Chondrocyte (in vitro differentiated cells): ENCODE measurements around the gene HLA-F. TPM values are rescaled to one million over a fixed set of nuclear protein-coding genes. Genes with fewer than 3 reads are reported as not detected.

Experiments used
- DNase-seq: peaks from one replicate; pipeline ENCODE4 v3.0.0; 2021; ENCODE audit warnings: mixed read lengths, low spot score
- H3K27ac Mint-ChIP-seq: one replicate; pipeline ENCODE4 v1.8.0; 2021; ENCODE audit warnings: mild to moderate bottlenecking, moderate library complexity, mixed read lengths; ENCODE audit not compliant: unreplicated experiment
- H3K27me3 Mint-ChIP-seq: 2 replicates; pipeline ENCODE4 v1.8.0; 2021; ENCODE audit warnings: low read depth, mixed read lengths
- H3K36me3 Mint-ChIP-seq: 2 replicates; pipeline ENCODE4 v1.8.0; 2021; ENCODE audit warnings: low read depth, mixed read lengths
- H3K4me1 Mint-ChIP-seq: 2 replicates; pipeline ENCODE4 v1.8.0; 2021; ENCODE audit warnings: low read depth, mild to moderate bottlenecking, mixed read lengths
- H3K4me3 Mint-ChIP-seq: one replicate; pipeline ENCODE4 v1.8.0; 2021; ENCODE audit warnings: mild to moderate bottlenecking, moderate library complexity, mixed read lengths; ENCODE audit not compliant: unreplicated experiment
- H3K9me3 Mint-ChIP-seq: 2 replicates; pipeline ENCODE4 v1.8.0; 2021; ENCODE audit warnings: low read depth, mixed read lengths
- total RNA-seq: library from RNA; stranded (reverse); gene quantifications from 3 replicates; pipeline ENCODE4 v1.2.1, GENCODE V29; 2021
- TF ChIP-seq, protein P1 (sequence below): fragments of 200-600 bp; sonication (generic); IDR thresholded peaks from 2 replicates; pipeline ENCODE4 v1.5.0; 2021; ENCODE audit warnings: antibody characterized with exemption, mild to moderate bottlenecking, moderate library complexity

HLA-F gene
- total RNA-seq, 1 donor from 2014 or later: 6.6 TPM

DNA sequence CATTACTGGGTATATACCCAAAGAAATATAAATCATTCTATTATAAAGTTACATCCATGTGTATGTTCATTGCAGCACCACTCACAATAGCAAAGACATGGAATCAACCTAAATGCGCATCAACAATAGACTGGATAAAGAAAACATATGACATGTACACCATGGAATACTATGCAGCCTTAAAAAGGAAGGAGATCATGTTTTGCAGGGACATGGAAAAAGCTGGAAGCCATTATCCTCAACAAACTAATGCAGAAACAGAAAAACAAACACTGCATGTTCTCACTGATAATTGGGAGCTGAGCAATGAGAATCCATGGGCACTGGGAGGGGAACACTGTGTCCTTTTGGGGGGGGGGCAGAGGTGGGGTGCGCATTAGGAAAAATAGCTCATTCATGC, 53.5 kb downstream of the HLA-F start:
- Mint-ChIP-seq H3K9me3 (peaks cover 9% of the 10 kb centered on the region), H3K27ac (no peak overlapping the region), H3K27me3 (peaks cover 49% of the 10 kb centered on the region), H3K4me3 (no peak overlapping the region), H3K36me3 (peaks cover 2% of the 10 kb centered on the region), H3K4me1 (no peaks in the 10 kb centered on the region)
- TF ChIP-seq, protein P1, sequence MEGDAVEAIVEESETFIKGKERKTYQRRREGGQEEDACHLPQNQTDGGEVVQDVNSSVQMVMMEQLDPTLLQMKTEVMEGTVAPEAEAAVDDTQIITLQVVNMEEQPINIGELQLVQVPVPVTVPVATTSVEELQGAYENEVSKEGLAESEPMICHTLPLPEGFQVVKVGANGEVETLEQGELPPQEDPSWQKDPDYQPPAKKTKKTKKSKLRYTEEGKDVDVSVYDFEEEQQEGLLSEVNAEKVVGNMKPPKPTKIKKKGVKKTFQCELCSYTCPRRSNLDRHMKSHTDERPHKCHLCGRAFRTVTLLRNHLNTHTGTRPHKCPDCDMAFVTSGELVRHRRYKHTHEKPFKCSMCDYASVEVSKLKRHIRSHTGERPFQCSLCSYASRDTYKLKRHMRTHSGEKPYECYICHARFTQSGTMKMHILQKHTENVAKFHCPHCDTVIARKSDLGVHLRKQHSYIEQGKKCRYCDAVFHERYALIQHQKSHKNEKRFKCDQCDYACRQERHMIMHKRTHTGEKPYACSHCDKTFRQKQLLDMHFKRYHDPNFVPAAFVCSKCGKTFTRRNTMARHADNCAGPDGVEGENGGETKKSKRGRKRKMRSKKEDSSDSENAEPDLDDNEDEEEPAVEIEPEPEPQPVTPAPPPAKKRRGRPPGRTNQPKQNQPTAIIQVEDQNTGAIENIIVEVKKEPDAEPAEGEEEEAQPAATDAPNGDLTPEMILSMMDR: no peak
- DNase-seq: no peak

Other genes starting within 250 kb of the HLA-F start
- not detected in 3 replicates for gene MAS1L, start 235.5 kb upstream of the HLA-F start, total RNA-seq
- gene UBD, start 163.7 kb upstream of the HLA-F start, total RNA-seq: not detected in 3 replicates
- not detected in 3 replicates for gene OR2H2, start 138.3 kb upstream of the HLA-F start, total RNA-seq
- 46.6 to 62.4 TPM (median 50.7 TPM) in 3 replicates for gene GABBR1, start 90.3 kb upstream of the HLA-F start, total RNA-seq
- 0.82 TPM in 1 of 3 replicates, not detected in the others for gene MOG, start 66.3 kb upstream of the HLA-F start, total RNA-seq
- gene ZFP57, start 42.3 kb upstream of the HLA-F start, total RNA-seq: not detected in 3 replicates
- 0.30 to 0.46 TPM in 2 of 3 replicates, not detected in the other for gene HLA-G, start 104.4 kb downstream of the HLA-F start, total RNA-seq
- 110 to 191 TPM (median 187 TPM) in 3 replicates for gene HLA-A, start 219.1 kb downstream of the HLA-F start, total RNA-seq